Middle frontal gyrus (tissue), 1 donor: ENCODE results near the gene IL17RA.

Source experiments
- DNase-seq: peaks from one replicate; pipeline ENCODE4 v3.0.0-alpha.2; 2015; ENCODE audit warnings: low spot score; ENCODE audit errors: extremely low spot score

The IL17RA gene

DNA sequence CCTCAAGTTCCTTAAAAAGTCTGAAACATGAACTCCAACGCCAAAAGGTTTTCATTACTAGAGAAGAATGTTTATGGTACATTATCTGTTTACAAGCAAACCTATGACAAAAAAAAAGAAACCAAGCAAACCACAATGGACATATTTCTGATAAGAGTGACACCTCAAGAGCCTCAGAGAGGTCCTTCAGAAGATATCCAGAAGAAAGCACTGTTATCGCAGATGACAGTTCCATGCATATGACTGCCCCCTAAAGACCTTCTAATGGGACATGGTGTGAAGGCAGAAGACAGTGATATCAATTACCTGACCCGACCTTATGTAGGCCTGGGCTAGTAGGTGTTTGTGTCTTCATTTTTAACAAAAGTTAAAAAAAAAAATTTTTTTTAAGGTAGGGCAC, 71.1 kb downstream of the IL17RA start:
- no peak for DNase-seq

DNA sequence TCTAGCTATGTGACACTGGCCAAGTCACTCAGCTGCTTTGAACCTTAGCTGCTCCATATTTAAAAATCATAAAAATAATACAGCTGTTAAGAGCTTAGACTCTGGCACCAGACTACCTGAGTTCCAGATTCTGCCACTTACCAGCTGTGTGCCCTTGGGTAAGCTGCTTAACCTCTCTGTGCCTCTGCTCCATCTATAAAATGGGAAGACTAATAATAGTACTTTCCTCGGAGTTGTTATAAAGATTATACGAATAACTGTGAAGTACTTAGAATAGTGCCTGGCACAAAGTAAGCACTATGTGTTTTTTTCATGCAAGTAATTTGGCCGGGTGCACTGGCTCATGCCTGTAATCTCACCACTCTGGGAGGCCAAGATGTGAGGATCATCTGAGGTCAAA, 72.9 kb downstream of the IL17RA start:
- no peak for DNase-seq

DNA sequence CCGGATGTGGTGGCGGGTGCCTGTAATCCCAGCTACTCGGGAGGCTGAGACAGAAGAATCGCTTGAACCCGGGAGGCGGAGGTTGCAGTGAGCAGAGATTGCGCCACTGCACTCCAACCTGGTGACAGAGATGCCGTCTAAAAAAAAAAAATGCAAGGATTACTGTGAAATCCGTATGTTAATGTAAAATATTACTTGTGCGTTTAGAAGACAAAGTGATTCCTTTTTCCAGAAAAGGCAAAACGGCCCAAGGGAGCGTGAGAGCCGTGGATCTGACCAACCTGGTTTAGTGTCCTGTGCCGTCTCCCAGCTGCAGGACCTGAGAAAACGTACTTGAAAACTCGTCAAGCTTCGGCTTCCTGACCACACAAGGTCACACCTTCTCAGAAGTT, 73.4 kb downstream of the IL17RA start:
- DNase-seq, result no peak

- DNase-seq, result peak; percentile 72
Measured at GRCh38 chr22:17158568-17159503, 74.0 kb downstream of the IL17RA start, which contains the start of gene HDHD5. Gene HDHD5 (minus strand): TSS chr22:17159277. CDS start chr22:17159251, 26 bp downstream.

- peak; percentile 30 for DNase-seq
Measured at GRCh38 chr22:17159504-17159951, 74.7 kb downstream of the IL17RA start.

DNA sequence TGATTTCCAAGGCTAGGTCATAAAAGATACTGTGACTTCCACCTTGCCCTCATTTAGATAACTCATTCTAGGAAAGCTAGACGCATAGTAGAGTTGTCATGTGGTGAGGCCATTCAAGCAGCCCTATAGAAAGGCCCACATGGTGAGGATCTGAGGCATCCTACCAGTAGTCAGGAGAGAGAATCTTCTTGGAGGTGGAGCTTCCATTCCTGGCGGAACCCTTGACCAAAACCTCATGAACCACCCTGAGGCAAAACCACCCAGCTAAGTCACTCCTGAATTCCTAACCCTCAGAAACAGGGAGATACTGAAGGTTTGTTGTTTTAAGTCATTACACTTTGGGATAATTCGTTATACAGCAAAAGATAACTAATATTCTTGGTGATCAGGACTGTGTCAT, 77.2 kb downstream of the IL17RA start:
- DNase-seq, result no peak

DNA sequence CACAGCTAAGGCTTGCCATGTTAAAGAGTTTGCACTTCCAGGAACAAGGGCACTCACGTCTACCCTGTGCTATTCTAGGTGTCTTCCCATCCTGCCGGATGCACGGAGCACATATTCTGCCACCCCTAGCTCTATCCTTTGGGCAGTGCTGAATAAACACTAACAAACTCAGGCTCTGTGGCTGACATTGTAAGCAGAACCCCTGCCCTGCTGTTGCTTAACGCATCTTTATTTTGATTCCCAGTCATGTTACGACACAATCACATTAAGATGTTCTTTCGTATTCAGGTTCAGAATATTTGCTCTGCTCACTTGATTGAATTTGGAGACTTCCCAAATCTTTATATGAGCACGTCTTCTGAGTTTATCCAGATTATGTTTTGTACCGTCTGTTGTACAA, 77.9 kb downstream of the IL17RA start:
- no peak for DNase-seq

DNA sequence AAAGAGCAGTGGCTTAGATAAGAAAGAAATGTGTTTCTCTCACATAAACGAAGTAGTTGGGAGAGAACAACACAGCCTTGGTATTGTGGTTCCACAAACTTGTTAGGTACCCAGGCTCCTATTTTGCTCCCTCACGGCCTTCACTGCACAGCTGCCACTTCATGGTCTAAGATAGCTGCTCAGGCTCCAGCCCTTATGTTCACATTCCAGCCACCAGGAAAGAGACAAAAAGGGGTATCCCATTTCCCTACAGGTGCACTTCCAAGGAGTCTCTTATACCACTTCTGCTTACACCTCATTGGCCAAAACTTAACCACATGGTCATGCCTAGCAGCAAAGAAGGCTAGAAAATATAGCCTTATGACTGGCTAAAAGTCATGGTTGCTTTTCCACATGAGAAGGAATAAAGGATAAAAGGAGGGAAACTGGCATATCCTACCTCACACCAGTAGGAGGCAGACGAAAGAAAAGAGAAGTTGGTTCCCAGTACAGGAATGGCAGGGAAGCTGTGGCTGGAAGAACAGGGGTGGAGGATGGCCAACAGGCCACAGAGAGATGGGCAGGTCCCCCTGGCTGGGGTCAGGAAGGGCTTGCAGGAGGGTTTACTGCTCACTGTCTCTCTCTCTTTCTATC, 79.7 kb downstream of the IL17RA start:
- DNase-seq, result no peak
